GM12801 (cell line): ENCODE results near the gene TIGD3.

ENCODE experiments used
- TF ChIP-seq, protein P1 (sequence below): IDR thresholded peaks from one replicate; pipeline ENCODE4 v1.5.1; 2011; ENCODE audit warnings: control low read depth; ENCODE audit not compliant: insufficient read length; ENCODE audit errors: extremely low read depth

The TIGD3 gene

DNA sequence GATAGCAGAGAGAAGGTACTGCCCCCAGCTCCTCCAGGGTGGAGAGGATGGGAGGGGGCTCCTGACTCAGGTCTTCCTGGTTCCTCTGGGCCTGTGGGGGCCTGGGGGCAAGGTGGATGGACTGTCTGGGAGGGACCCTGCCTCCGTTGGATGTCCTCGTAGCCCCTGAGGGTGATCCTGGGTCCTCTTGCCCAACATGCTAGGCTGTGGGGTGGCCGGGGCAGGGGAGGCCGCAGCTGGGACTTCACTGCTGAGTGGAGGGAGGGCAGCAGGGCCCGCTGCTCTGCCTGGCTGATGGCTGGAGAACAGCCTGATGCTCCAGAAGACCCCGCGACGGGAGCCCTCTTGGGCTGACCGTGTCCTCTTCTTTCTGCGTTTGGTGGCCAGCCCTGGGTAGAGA, 45.3 kb downstream of the TIGD3 start:
- TF ChIP-seq, protein P1, sequence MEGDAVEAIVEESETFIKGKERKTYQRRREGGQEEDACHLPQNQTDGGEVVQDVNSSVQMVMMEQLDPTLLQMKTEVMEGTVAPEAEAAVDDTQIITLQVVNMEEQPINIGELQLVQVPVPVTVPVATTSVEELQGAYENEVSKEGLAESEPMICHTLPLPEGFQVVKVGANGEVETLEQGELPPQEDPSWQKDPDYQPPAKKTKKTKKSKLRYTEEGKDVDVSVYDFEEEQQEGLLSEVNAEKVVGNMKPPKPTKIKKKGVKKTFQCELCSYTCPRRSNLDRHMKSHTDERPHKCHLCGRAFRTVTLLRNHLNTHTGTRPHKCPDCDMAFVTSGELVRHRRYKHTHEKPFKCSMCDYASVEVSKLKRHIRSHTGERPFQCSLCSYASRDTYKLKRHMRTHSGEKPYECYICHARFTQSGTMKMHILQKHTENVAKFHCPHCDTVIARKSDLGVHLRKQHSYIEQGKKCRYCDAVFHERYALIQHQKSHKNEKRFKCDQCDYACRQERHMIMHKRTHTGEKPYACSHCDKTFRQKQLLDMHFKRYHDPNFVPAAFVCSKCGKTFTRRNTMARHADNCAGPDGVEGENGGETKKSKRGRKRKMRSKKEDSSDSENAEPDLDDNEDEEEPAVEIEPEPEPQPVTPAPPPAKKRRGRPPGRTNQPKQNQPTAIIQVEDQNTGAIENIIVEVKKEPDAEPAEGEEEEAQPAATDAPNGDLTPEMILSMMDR, result no peak

DNA sequence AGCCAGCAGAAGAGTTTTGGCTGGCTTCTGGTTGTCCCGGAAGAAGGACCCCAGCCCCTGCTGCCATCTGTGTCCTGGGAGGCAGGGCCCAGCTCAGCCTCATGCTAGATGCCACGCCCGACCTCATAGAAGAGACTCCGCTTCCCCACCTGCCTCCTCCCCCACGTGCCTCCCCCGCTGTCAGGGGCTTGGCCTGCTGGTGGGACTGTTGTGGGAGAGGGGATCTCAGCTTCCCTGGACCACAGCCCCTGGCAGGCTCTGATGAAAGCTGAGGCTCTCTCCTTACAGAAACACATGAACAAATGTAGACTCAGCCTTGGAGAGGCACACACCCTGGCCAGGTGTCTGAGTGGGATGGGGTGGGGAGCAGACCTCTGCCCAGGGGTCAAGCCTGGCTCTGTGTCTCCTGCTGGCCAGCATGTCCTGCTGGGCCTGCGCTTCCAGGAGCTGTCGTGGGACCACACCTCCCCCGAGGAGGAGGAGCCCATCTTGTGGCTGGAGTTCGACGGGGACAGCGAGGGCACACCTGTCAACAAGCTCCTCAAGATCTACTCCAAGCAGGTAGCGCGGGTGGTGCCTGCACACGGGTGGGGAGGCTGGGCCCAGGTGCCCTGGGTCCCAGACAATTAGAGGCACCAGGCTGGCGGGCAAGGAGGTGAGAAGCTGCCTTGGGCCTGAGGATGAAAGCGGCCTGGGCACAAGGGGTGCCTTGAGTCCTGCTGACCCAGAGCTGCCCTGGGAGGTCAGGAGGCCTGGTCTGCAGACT, 45.9 kb downstream of the TIGD3 start:
- TF ChIP-seq, protein P1, result no peak

DNA sequence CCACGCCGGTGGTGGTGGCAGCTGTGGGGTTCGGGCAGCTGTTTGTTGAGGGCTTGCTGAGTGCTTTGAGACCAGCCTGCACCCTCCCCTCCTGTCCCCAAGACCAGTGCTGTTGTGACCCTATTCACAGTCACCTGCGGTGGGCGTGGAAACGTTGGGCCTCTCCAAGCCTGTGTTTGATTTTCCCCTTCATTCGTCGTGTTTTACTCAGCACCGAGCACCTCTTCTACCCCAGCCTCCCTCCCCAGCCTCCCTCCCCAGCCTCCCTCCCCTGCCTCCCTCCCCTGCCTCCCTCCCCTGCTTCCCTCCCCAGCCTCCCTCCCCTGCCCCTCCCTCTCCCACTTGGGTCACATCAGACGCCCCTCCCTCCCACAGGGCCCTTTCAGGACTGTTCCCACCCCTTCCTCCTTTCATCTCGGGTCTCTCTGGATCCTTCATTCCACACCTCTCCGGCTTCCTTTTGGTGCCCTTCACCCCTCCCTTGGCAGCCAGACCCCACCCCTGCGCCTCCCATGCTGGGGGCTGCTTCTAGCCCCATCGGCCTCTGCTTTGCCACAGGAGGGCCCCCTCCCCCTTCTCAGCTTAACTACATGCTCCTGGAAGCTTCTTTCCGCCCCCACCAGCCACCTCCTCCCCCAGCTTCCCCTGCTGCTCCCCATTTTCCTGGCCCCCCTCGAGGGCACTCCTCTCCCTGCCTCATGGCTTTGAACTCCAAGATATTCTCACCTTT, 46.7 kb downstream of the TIGD3 start:
- TF ChIP-seq, protein P1, result no peak

DNA sequence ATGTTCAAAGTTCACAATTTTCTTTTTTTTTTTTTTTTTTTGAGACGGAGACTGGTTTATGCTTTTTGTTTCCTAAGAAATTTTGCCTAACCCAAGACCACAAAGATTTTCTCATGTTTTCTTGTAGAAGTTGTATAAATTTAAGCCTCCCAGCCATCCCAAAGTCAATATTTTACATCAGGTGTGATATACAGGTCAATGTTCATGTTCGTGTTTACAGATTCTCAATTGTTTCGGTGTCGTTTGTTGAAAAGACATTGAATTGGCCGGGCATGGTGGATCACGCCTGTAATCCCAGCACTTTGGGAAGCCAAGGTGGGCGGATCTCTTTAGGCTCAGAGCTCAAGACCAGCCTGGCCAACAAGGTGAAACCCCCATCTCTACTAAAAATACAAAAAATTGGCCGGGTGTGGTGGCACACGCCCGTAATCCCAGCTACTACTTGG, 47.3 kb downstream of the TIGD3 start:
- TF ChIP-seq, protein P1, result no peak

DNA sequence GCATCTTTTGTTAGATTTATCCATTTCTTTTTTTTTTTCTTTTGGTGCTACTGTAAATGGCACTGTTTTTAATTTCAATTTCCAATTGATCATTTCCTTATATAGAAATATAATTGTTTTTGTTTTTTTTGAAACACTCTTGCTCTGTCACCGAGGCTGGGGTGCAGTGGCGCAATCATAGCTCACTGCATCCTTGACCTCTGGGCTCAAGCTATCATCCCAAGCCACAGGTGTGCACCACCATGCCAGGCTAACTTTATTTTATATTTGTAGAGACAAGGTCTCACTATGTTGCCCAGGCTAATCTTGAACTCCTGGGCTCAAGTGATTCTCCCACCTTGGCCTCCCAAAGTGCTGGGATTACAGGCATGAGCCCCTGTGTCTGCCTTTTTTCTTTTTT, 48.2 kb downstream of the TIGD3 start:
- TF ChIP-seq, protein P1, result no peak

DNA sequence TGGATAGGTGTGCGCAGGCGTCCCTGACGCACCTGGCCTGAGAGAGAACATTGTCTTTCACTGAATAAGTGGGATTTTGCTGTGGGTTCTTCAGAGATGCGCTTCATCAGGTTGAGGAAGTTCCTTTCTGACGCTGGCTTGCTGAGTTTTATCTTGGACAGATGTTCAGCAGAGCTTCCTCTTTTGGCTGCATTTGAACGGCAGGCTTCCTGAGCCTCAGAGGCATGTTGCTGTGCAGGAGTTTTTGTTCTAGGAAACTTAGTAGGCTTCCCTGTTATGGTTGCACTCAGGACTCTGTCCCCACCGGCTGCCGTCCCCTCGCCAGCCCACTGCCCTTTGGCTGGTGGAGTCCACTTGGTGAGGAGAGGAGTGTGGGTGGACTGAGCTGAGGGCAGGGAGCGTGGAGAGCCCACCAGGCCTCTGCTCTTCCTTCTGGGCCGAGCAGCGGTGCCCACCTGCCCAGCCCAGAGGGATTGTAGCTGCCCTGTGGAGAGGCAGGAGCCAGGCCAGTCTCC, 49.1 kb downstream of the TIGD3 start:
- TF ChIP-seq, protein P1, result no peak

DNA sequence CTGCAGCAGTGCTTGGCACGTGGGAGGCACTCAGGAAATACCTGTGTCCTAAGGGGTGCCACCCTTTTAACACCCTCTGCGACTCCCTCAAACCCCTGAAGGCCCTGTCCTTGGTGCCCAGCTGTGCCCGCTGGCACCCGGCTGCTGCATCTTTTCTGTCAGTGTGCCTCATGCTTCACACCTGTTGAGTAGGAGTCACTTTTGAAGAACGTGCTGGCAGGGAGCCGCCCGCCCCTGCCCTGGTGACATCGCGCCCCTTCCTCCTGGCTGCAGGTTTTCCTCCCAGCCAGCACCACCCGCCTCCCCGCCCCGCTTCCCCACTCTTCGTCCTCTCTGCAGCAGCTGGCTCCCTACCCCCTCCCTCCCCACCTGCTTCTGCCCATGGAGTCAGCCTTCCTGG, 49.7 kb downstream of the TIGD3 start:
- TF ChIP-seq, protein P1, result no peak
